CD4-positive, alpha-beta memory T cell (primary cell): ENCODE data around the gene PRRT2. TPM values are rescaled to one million over a fixed set of nuclear protein-coding genes. Genes with fewer than 3 reads are reported as not detected.

Source experiments
- CTCF ChIA-PET: fragments of 350-600 bp; sonication (Branson Sonifier 250); formaldehyde crosslinking; loops from one replicate; lab custom pipeline; 2021; ENCODE audit warnings: inconsistent platforms; ENCODE audit not compliant: partially characterized antibody; lab: Charles Lee
- POLR2A ChIA-PET: fragments of 350-600 bp; sonication (Branson Sonifier 250); formaldehyde crosslinking; loops from one replicate; lab custom pipeline; 2021; ENCODE audit not compliant: partially characterized antibody; lab: Charles Lee
- DNase-seq, 5 donors: peaks; one replicate each; pipeline versions ENCODE4 v3.0.0 to v3.0.0-alpha.2; 2020 to 2022; ENCODE audit warnings: mixed read lengths in 1 of 5
- H3K27ac ChIP-seq: one replicate; pipeline ENCODE4 v1.7.0; 2013; ENCODE audit warnings: low read depth, low read length
- H3K27me3 ChIP-seq: 2 replicates; pipeline ENCODE4 v1.7.0; 2013; ENCODE audit warnings: mild to moderate bottlenecking, low read length, moderate library complexity; ENCODE audit not compliant: insufficient read depth
- H3K36me3 ChIP-seq: 2 replicates; pipeline ENCODE4 v1.7.0; 2013; ENCODE audit warnings: mild to moderate bottlenecking, low read length, moderate library complexity; ENCODE audit not compliant: insufficient read depth
- H3K4me1 ChIP-seq: 2 replicates; pipeline ENCODE4 v1.7.0; 2013; ENCODE audit warnings: mild to moderate bottlenecking, low read length, moderate library complexity; ENCODE audit not compliant: insufficient read depth
- H3K4me3 ChIP-seq, 2 donors: one replicate each; pipeline ENCODE4 v1.7.0; 2013; ENCODE audit warnings: low read length in 2 of 2, mild to moderate bottlenecking in 1 of 2
- H3K9me3 ChIP-seq, 2 donors: one replicate each; pipeline ENCODE4 v1.7.0; 2013; ENCODE audit warnings: low read length in 2 of 2, control low read depth in 1 of 2; ENCODE audit not compliant: control insufficient read depth in 1 of 2
- H3K27ac Mint-ChIP-seq, 7 donors: one replicate each; pipeline ENCODE4 v1.8.0; 2020 to 2021; ENCODE audit warnings: mixed read lengths in 7 of 7, mild to moderate bottlenecking in 6 of 7, inconsistent platforms in 3 of 7, moderate library complexity in 3 of 7
- H3K27me3 Mint-ChIP-seq, 2 donors: one replicate each; pipeline ENCODE4 v1.8.0; 2020 to 2021; ENCODE audit warnings: mixed read lengths in 2 of 2
- H3K36me3 Mint-ChIP-seq, 2 donors: one replicate each; pipeline ENCODE4 v1.8.0; 2020 to 2021; ENCODE audit warnings: mixed read lengths in 2 of 2, inconsistent platforms in 1 of 2, mild to moderate bottlenecking in 1 of 2
- H3K4me1 Mint-ChIP-seq, 4 donors: one replicate each; pipeline ENCODE4 v1.8.0; 2020 to 2021; ENCODE audit warnings: mixed read lengths in 4 of 4, mild to moderate bottlenecking in 1 of 4
- H3K4me3 Mint-ChIP-seq, 8 donors: one replicate each; pipeline ENCODE4 v1.8.0; 2020 to 2021; ENCODE audit warnings: mixed read lengths in 8 of 8, mild to moderate bottlenecking in 7 of 8, moderate library complexity in 6 of 8, inconsistent platforms in 3 of 8
- H3K9me3 Mint-ChIP-seq, 8 donors: one replicate each; pipeline ENCODE4 v1.8.0; 2020 to 2021; ENCODE audit warnings: mixed read lengths in 8 of 8, mild to moderate bottlenecking in 5 of 8, inconsistent platforms in 3 of 8, moderate library complexity in 1 of 8
- intact Hi-C: fragments of 100-400 bp; cut with micrococcal nuclease; formaldehyde crosslinking; loops from one replicate; pipeline ENCODE4 v1.15.1; 2023
- polyA plus RNA-seq, 2 donors: library from polyadenylated mRNA; unstranded; fragments of 300-500 nt; fragmentation: Illumina TruSeq; gene quantifications; one replicate each; pipeline ENCODE4 v1.2.3, GENCODE V29; 2021
- total RNA-seq, 2 experiments: library from RNA; stranded (reverse); gene quantifications; one replicate each; pipeline ENCODE4 v1.2.3, GENCODE V29; 2021

Gene PRRT2
- total RNA-seq (1 to 10 TPM; 6.3 to 6.9 TPM), polyA plus RNA-seq (under 1 TPM; 0.20 to 0.37 TPM)

- Mint-ChIP-seq H3K4me1 (peaks cover 35 to 86% (median 55%) of the 10 kb centered on the region in 4 donors), H3K36me3 (peaks cover 8 to 35% of the 10 kb centered on the region in 2 donors), H3K9me3 (peaks cover 0 to 2% (median 0%) of the 10 kb centered on the region in 8 donors), H3K27ac (peak within 1 kb of the TSS; percentile 87 to 97 (median 92)), H3K4me3 (peak within 1 kb of the TSS; percentile 86 to 95 (median 90)), H3K27me3 (peaks cover 0 to 2% of the 10 kb centered on the region in 2 donors)
- peaks cover 8% of the 10 kb centered on the region for H3K36me3 ChIP-seq
- peak within 1 kb of the TSS; percentile 80 for H3K27ac ChIP-seq
- no peaks in the 10 kb centered on the region for H3K9me3 ChIP-seq
- peak; percentile 22 to 67 (median 28) for DNase-seq
- H3K4me3 ChIP-seq: peak within 1 kb of the TSS; percentile 66 to 69
- ChIA-PET POLR2A (interaction anchor here (1.0 to 24.0 kb wide), 12 partner anchors 8 to 254 kb away, joined by 3 to 522 read pairs (median 8); partner anchors contain the start of genes ALDOA, C16orf54, KIF22 and MVP), CTCF (interaction anchor here (1.0 to 2.5 kb wide), 2 partner anchors 36 to 110 kb away, joined by 3 to 16 read pairs; no protein-coding TSS in a partner anchor)
- no peaks in the 10 kb centered on the region for H3K27me3 ChIP-seq
- H3K4me1 ChIP-seq: peaks cover 69% of the 10 kb centered on the region
- intact Hi-C loops: loop anchor here (10.0 kb wide), 1 partner anchor 183 kb away; the partner anchor contains the start of genes HIRIP3 and INO80E
Observed at GRCh38 chr16:29811896-29812665, at the start of gene PRRT2. PRRT2 (plus strand) TSS chr16:29812193; CDS start chr16:29813055, 862 bp downstream.

- Mint-ChIP-seq H3K27me3 (no peaks in the 10 kb centered on the region), H3K4me3 (no peak overlapping the region), H3K4me1 (peaks cover 6 to 19% (median 7%) of the 10 kb centered on the region in 4 donors), H3K9me3 (peaks cover 0 to 2% (median 0%) of the 10 kb centered on the region in 8 donors), H3K36me3 (no peaks in the 10 kb centered on the region), H3K27ac (no peak overlapping the region)
- CTCF ChIA-PET: no interaction called here
- Histone ChIP-seq H3K4me3 (no peak overlapping the region), H3K36me3 (no peaks in the 10 kb centered on the region), H3K27me3 (no peaks in the 10 kb centered on the region), H3K9me3 (no peaks in the 10 kb centered on the region), H3K4me1 (no peaks in the 10 kb centered on the region), H3K27ac (no peak overlapping the region)
- DNase-seq: no peak
- intact Hi-C loops: no loop called here
- POLR2A ChIA-PET: no interaction called here
Observed at GRCh38 chr16:29763326-29763725, 48.7 kb upstream of the PRRT2 start.

- DNase-seq: no peak
- ChIA-PET CTCF (interaction anchor here (1.0 to 1.2 kb wide), 3 partner anchors 20 to 66 kb away, joined by 3 to 4 read pairs (median 3); no protein-coding TSS in a partner anchor), POLR2A (no interaction called here)
- H3K4me1 Mint-ChIP-seq: peaks cover 0 to 13% (median 4%) of the 10 kb centered on the region in 4 donors
- intact Hi-C loops: no loop called here
- H3K27me3 ChIP-seq: no peaks in the 10 kb centered on the region
- no peak overlapping the region for H3K27ac Mint-ChIP-seq
- H3K36me3 Mint-ChIP-seq: no peaks in the 10 kb centered on the region
- no peaks in the 10 kb centered on the region for H3K36me3 ChIP-seq
- H3K9me3 Mint-ChIP-seq: no peaks in the 10 kb centered on the region
- H3K27ac ChIP-seq: no peak overlapping the region
- H3K27me3 Mint-ChIP-seq: no peaks in the 10 kb centered on the region
- no peak overlapping the region for H3K4me3 ChIP-seq
- no peaks in the 10 kb centered on the region for H3K9me3 ChIP-seq
- H3K4me3 Mint-ChIP-seq: no peak overlapping the region
- H3K4me1 ChIP-seq: no peaks in the 10 kb centered on the region
Observed at GRCh38 chr16:29765167-29766032, 46.6 kb upstream of the PRRT2 start.

- Mint-ChIP-seq H3K4me3 (no peak overlapping the region), H3K9me3 (no peaks in the 10 kb centered on the region), H3K27me3 (no peaks in the 10 kb centered on the region), H3K27ac (no peak overlapping the region), H3K36me3 (no peaks in the 10 kb centered on the region), H3K4me1 (peaks cover 0 to 13% (median 2%) of the 10 kb centered on the region in 4 donors)
- H3K4me1 ChIP-seq: no peaks in the 10 kb centered on the region
- no peak overlapping the region for H3K27ac ChIP-seq
- H3K4me3 ChIP-seq: no peak overlapping the region
- no peak for DNase-seq
- no peaks in the 10 kb centered on the region for H3K9me3 ChIP-seq
- no peaks in the 10 kb centered on the region for H3K27me3 ChIP-seq
- CTCF ChIA-PET: interaction anchor here (0.6 to 1.2 kb wide), 2 partner anchors 18 to 50 kb away, joined by 3 to 4 read pairs; no protein-coding TSS in a partner anchor
- no peaks in the 10 kb centered on the region for H3K36me3 ChIP-seq
- POLR2A ChIA-PET: no interaction called here
- intact Hi-C loops: no loop called here
Observed at GRCh38 chr16:29766571-29766970, 45.4 kb upstream of the PRRT2 start.

- Mint-ChIP-seq H3K27me3 (no peaks in the 10 kb centered on the region), H3K9me3 (no peaks in the 10 kb centered on the region), H3K4me3 (no peak overlapping the region), H3K4me1 (peaks cover 0 to 13% (median 2%) of the 10 kb centered on the region in 4 donors), H3K27ac (no peak overlapping the region), H3K36me3 (no peaks in the 10 kb centered on the region)
- H3K27ac ChIP-seq: no peak overlapping the region
- CTCF ChIA-PET: interaction anchor here (0.6 to 1.2 kb wide), 2 partner anchors 18 to 50 kb away, joined by 3 to 4 read pairs; no protein-coding TSS in a partner anchor
- no peaks in the 10 kb centered on the region for H3K36me3 ChIP-seq
- intact Hi-C loops: no loop called here
- no peak for DNase-seq
- no peak overlapping the region for H3K4me3 ChIP-seq
- H3K4me1 ChIP-seq: no peaks in the 10 kb centered on the region
- POLR2A ChIA-PET: interaction anchor here (0.8 to 1.4 kb wide), 2 partner anchors 13 to 29 kb away, joined by 3 to 4 read pairs; no protein-coding TSS in a partner anchor
- no peaks in the 10 kb centered on the region for H3K27me3 ChIP-seq
- no peaks in the 10 kb centered on the region for H3K9me3 ChIP-seq
Observed at GRCh38 chr16:29767062-29767461, 44.9 kb upstream of the PRRT2 start.

GRCh38 chr16:29769507-29769906 is 42.5 kb upstream of the PRRT2 start:
- Histone ChIP-seq H3K4me3 (no peak overlapping the region), H3K9me3 (no peaks in the 10 kb centered on the region), H3K36me3 (no peaks in the 10 kb centered on the region), H3K27ac (no peak overlapping the region), H3K4me1 (no peaks in the 10 kb centered on the region), H3K27me3 (no peaks in the 10 kb centered on the region)
- Mint-ChIP-seq H3K27ac (peak overlapping the region in 1 of 7 donors; percentile 29), H3K4me1 (peaks cover 0 to 10% (median 2%) of the 10 kb centered on the region in 4 donors), H3K4me3 (no peak overlapping the region), H3K27me3 (no peaks in the 10 kb centered on the region), H3K9me3 (no peaks in the 10 kb centered on the region), H3K36me3 (no peaks in the 10 kb centered on the region)
- ChIA-PET CTCF (interaction anchor here (1.2 to 2.1 kb wide), 3 partner anchors 10 to 69 kb away, joined by 5 read pairs; no protein-coding TSS in a partner anchor), POLR2A (interaction anchor here (0.6 to 1.8 kb wide), 4 partner anchors 12 to 31 kb away, joined by 3 to 7 read pairs (median 5); partner anchors contain the start of gene KIF22)
- intact Hi-C loops: no loop called here
- no peak for DNase-seq
